ENCODE data around the gene AACS. TPM values are rescaled to one million over a fixed set of nuclear protein-coding genes. Genes with fewer than 3 reads are reported as not detected.

Gene AACS
- total and polyA plus RNA-seq, 10 of the 15 experiments (the other 5 are each of a cell fraction or from before 2014, with no cell fraction given): 10.1 to 34.0 (median 21.1) TPM

DNA sequence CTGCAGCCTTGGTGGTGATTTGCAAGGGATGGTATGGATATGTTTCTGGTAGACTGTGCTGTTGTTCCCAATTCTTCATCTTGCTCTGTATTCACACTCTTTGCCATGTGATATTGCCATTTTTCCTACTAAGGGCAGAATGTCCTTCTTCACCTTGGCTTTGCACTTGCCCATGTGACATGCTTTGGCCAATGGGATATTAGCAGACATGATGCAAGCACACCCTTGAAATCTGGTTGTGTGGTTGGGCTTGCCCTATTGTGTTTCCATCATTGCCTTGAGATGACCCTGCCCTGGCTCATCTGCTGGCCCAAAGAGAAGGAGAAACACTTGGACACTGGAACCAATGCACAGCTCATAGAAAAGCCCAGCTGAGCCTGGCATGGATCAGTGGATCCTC is 110.3 kb downstream of the AACS start:
- CTCF ChIA-PET: no interaction called here
- no peaks in the 10 kb centered on the region for H3K79me2 ChIP-seq (ENCODE audit: control insufficient read depth, insufficient read depth, low read length)
- DNase-seq (ENCODE audit: low read depth, low spot score) (no peak), ATAC-seq (no peak), FAIRE-seq (no peak)
- peaks cover 0 to 2% of the 10 kb centered on the region in 2 experiments; a peak in 2 of 4 replicates for H3K27me3 ChIP-seq (replicated peaks in 1 of 2; ENCODE audit: control insufficient read depth in 2 of 2, insufficient read depth in 2 of 2, low read length in 1 of 2)
- POLR2A ChIA-PET: no interaction called here
- H2AFZ ChIP-seq (ENCODE audit: control insufficient read depth, low read depth, low read length): no peak overlapping the region
- no peak overlapping the region for H3K4me3 ChIP-seq
- H3K4me1 ChIP-seq (ENCODE audit: control insufficient read depth, insufficient read depth, low read length): no peaks in the 10 kb centered on the region
- in situ Hi-C loops (cut with MboI): loop anchor here (25.0 kb wide), 1 partner anchor 1687 kb away; no protein-coding TSS in a partner anchor
- H3K9ac ChIP-seq (ENCODE audit: control insufficient read depth, insufficient read depth, low read length): no peak overlapping the region
- no peak overlapping the region for H3K27ac ChIP-seq (ENCODE audit: control insufficient read depth, insufficient read depth)
- BruUV-seq (replicated peaks): no TSS peak
- SMC1A ChIA-PET (ENCODE audit: uncharacterized antibody, unreplicated experiment): no interaction called here
- no peaks in the 10 kb centered on the region for H3K36me3 ChIP-seq (ENCODE audit: control insufficient read depth in 2 of 2, insufficient read depth in 2 of 2, low read length in 1 of 2)
- H3K9me3 ChIP-seq (replicated peaks; ENCODE audit: control insufficient read depth, insufficient read depth, low read length): no peaks in the 10 kb centered on the region
- RAD21 ChIA-PET (ENCODE audit: unreplicated experiment): no interaction called here
- no peak for TF ChIP-seq POLR2AphosphoS2 (IDR thresholded peaks at IDR 0.05; ENCODE audit: low read depth, low read length)
- TF ChIP-seq USF1 (IDR thresholded peaks at IDR 0.05; ENCODE audit: borderline replicate concordance, extremely low read length, insufficient read depth, low read depth, low read length): peak; percentile 29
- TF ChIP-seq MEF2A (IDR thresholded peaks at IDR 0.05; ENCODE audit: insufficient read depth, low read depth, low read length): no peak
- no peak for TF ChIP-seq RB1 (IDR thresholded peaks at IDR 0.05; ENCODE audit: borderline replicate concordance)
- no peak for TF ChIP-seq POU2F2 (IDR thresholded peaks at IDR 0.05; ENCODE audit: borderline replicate concordance, low read depth, low read length)
- H3K4me2 ChIP-seq (ENCODE audit: control insufficient read depth, insufficient read depth): no peak overlapping the region
- no peaks in the 10 kb centered on the region for H4K20me1 ChIP-seq (ENCODE audit: control insufficient read depth, insufficient read depth)
- intact Hi-C loops (cut with micrococcal nuclease; ENCODE audit: unreplicated experiment): no loop called here

GRCh38 chr12:125178222-125178621 is 113.0 kb downstream of the AACS start:
- no peaks in the 10 kb centered on the region for H3K79me2 ChIP-seq (ENCODE audit: control insufficient read depth, insufficient read depth, low read length)
- ATAC-seq: peak; percentile 54
- H3K36me3 ChIP-seq (ENCODE audit: control insufficient read depth in 2 of 2, insufficient read depth in 2 of 2, low read length in 1 of 2): no peaks in the 10 kb centered on the region
- no peaks in the 10 kb centered on the region for H3K4me1 ChIP-seq (ENCODE audit: control insufficient read depth, insufficient read depth, low read length)
- peaks cover 0 to 2% of the 10 kb centered on the region in 2 experiments; a peak in 1 of 4 replicates for H3K27me3 ChIP-seq (replicated peaks in 1 of 2; ENCODE audit: control insufficient read depth in 2 of 2, insufficient read depth in 2 of 2, low read length in 1 of 2)
- H3K9me3 ChIP-seq (replicated peaks; ENCODE audit: control insufficient read depth, insufficient read depth, low read length): no peaks in the 10 kb centered on the region
- in situ Hi-C loops (cut with MboI): loop anchor here (25.0 kb wide), 1 partner anchor 1684 kb away; no protein-coding TSS in a partner anchor
- DNase-seq (ENCODE audit: low read depth, low spot score): no peak
- WGBS (ENCODE audit: insufficient coverage, insufficient replicate concordance, low lambda C conversion rate, missing lambda C conversion rate): 0% methylated on average over 2 of the region's 2 CpGs
- TF ChIP-seq JUND (IDR thresholded peaks at IDR 0.05; ENCODE audit: low read depth, low read length): no peak
- TF ChIP-seq USF1 (IDR thresholded peaks at IDR 0.05; ENCODE audit: borderline replicate concordance, extremely low read length, insufficient read depth, low read depth, low read length): peak; percentile 56
- no peak for TF ChIP-seq NRF1 (conservative IDR thresholded peaks at IDR 0.05; ENCODE audit: low read depth, low read length)
- TF ChIP-seq, protein P1, sequence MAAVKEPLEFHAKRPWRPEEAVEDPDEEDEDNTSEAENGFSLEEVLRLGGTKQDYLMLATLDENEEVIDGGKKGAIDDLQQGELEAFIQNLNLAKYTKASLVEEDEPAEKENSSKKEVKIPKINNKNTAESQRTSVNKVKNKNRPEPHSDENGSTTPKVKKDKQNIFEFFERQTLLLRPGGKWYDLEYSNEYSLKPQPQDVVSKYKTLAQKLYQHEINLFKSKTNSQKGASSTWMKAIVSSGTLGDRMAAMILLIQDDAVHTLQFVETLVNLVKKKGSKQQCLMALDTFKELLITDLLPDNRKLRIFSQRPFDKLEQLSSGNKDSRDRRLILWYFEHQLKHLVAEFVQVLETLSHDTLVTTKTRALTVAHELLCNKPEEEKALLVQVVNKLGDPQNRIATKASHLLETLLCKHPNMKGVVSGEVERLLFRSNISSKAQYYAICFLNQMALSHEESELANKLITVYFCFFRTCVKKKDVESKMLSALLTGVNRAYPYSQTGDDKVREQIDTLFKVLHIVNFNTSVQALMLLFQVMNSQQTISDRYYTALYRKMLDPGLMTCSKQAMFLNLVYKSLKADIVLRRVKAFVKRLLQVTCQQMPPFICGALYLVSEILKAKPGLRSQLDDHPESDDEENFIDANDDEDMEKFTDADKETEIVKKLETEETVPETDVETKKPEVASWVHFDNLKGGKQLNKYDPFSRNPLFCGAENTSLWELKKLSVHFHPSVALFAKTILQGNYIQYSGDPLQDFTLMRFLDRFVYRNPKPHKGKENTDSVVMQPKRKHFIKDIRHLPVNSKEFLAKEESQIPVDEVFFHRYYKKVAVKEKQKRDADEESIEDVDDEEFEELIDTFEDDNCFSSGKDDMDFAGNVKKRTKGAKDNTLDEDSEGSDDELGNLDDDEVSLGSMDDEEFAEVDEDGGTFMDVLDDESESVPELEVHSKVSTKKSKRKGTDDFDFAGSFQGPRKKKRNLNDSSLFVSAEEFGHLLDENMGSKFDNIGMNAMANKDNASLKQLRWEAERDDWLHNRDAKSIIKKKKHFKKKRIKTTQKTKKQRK (IDR thresholded peaks at IDR 0.05; ENCODE audit: low read depth, low read length): no peak
- no peak for TF ChIP-seq SPI1 (IDR thresholded peaks at IDR 0.05; ENCODE audit: borderline replicate concordance, insufficient read depth, low read depth, low read length)
- TF ChIP-seq NFYB (IDR thresholded peaks at IDR 0.05; ENCODE audit: insufficient read depth, low read depth, low read length): 0 out of 2 replicates have a peak, but pooled peaks have one; percentile 28
- TF ChIP-seq STAT3 (IDR thresholded peaks at IDR 0.05; ENCODE audit: low read depth, low read length): no peak
- no peak for TF ChIP-seq SMC3 (IDR thresholded peaks at IDR 0.05; ENCODE audit: borderline replicate concordance, low read length)
- RAD21 ChIA-PET (ENCODE audit: unreplicated experiment): no interaction called here
- CTCF ChIA-PET: no interaction called here
- SMC1A ChIA-PET (ENCODE audit: uncharacterized antibody, unreplicated experiment): no interaction called here
- H3K9ac ChIP-seq (ENCODE audit: control insufficient read depth, insufficient read depth, low read length): no peak overlapping the region
- FAIRE-seq: no peak
- POLR2A ChIA-PET: no interaction called here
- no peak overlapping the region for H2AFZ ChIP-seq (ENCODE audit: control insufficient read depth, low read depth, low read length)
- BruUV-seq (replicated peaks): no TSS peak
- H4K20me1 ChIP-seq (ENCODE audit: control insufficient read depth, insufficient read depth): no peaks in the 10 kb centered on the region
- H3K4me2 ChIP-seq (ENCODE audit: control insufficient read depth, insufficient read depth): no peak overlapping the region
- H3K4me3 ChIP-seq: no peak overlapping the region
- intact Hi-C loops (cut with micrococcal nuclease; ENCODE audit: unreplicated experiment): no loop called here
- no peak overlapping the region for H3K27ac ChIP-seq (ENCODE audit: control insufficient read depth, insufficient read depth)
